HEK293 (cell line): Measurements from ENCODE around the gene EMC6.
A peak's percentile ranks its signal among the peaks of the same experiment; 100 is the strongest.

Experiments used
- KLF16 ChIP-seq: fragments of 450-650 bp; formaldehyde crosslinking; IDR thresholded peaks from 2 replicates; pipeline ENCODE4 v1.5.1; 2017; ENCODE audit warnings: missing biosample characterization, missing genetic modification characterization
- SP3 ChIP-seq: fragments of 450-650 bp; formaldehyde crosslinking; IDR thresholded peaks from 2 replicates; pipeline ENCODE4 v1.5.1; 2016; ENCODE audit warnings: missing biosample characterization, missing genetic modification characterization
- WT1 ChIP-seq: fragments of 450-650 bp; formaldehyde crosslinking; IDR thresholded peaks from 2 replicates; pipeline ENCODE4 v1.5.1; 2016; ENCODE audit warnings: missing biosample characterization, missing genetic modification characterization
- ZBTB1 ChIP-seq: fragments of 450-650 bp; formaldehyde crosslinking; IDR thresholded peaks from 2 replicates; pipeline ENCODE4 v1.5.1; 2016; ENCODE audit warnings: missing biosample characterization, missing genetic modification characterization
- ZBTB11 ChIP-seq: fragments of 450-650 bp; formaldehyde crosslinking; conservative IDR thresholded peaks from 2 replicates; pipeline ENCODE4 v1.5.1; 2016; ENCODE audit warnings: low read depth, missing biosample characterization, missing genetic modification characterization
- ZBTB44 ChIP-seq: fragments of 450-650 bp; IDR thresholded peaks from 2 replicates; pipeline ENCODE4 v1.5.1; 2018; ENCODE audit warnings: missing biosample characterization, mild to moderate bottlenecking, missing genetic modification characterization
- ZNF133 ChIP-seq: fragments of 450-650 bp; formaldehyde crosslinking; IDR thresholded peaks from 2 replicates; pipeline ENCODE4 v1.5.1; 2016; ENCODE audit warnings: missing biosample characterization, missing genetic modification characterization
- ZNF16 ChIP-seq: fragments of 450-650 bp; formaldehyde crosslinking; IDR thresholded peaks from 2 replicates; pipeline ENCODE4 v1.5.1; 2016; ENCODE audit warnings: low read depth, missing biosample characterization, missing genetic modification characterization
- ZNF2 ChIP-seq: fragments of 450-650 bp; formaldehyde crosslinking; IDR thresholded peaks from 2 replicates; pipeline ENCODE4 v1.5.1; 2016; ENCODE audit warnings: missing biosample characterization, missing genetic modification characterization
- ZNF23 ChIP-seq: fragments of 450-650 bp; formaldehyde crosslinking; IDR thresholded peaks from 2 replicates; pipeline ENCODE4 v1.5.1; 2016; ENCODE audit warnings: missing biosample characterization, missing genetic modification characterization, borderline replicate concordance
- ZNF341 ChIP-seq: fragments of 450-650 bp; formaldehyde crosslinking; IDR thresholded peaks from 2 replicates; pipeline ENCODE4; 2016; ENCODE audit warnings: low read depth, missing biosample characterization, missing genetic modification characterization
- ZNF404 ChIP-seq: fragments of 450-650 bp; formaldehyde crosslinking; IDR thresholded peaks from 2 replicates; pipeline ENCODE4 v1.5.1; 2017; ENCODE audit warnings: missing biosample characterization, missing genetic modification characterization
- ZNF501 ChIP-seq: fragments of 450-650 bp; formaldehyde crosslinking; IDR thresholded peaks from 2 replicates; pipeline ENCODE4 v1.5.1; 2016; ENCODE audit warnings: missing biosample characterization, missing genetic modification characterization
- ZNF510 ChIP-seq: fragments of 450-650 bp; formaldehyde crosslinking; IDR thresholded peaks from 2 replicates; pipeline ENCODE4 v1.5.1; 2018; ENCODE audit warnings: mild to moderate bottlenecking, missing genetic modification characterization, missing biosample characterization; ENCODE audit not compliant: insufficient replicate concordance
- ZNF513 ChIP-seq: fragments of 450-650 bp; IDR thresholded peaks from 2 replicates; pipeline ENCODE4 v1.5.1; 2018; ENCODE audit warnings: missing biosample characterization, missing genetic modification characterization
- ZNF521 ChIP-seq: fragments of 450-650 bp; formaldehyde crosslinking; IDR thresholded peaks from 2 replicates; pipeline ENCODE4 v1.5.1; 2017; ENCODE audit warnings: missing biosample characterization, mild to moderate bottlenecking, missing genetic modification characterization
- ZNF548 ChIP-seq: fragments of 450-650 bp; formaldehyde crosslinking; IDR thresholded peaks from 2 replicates; pipeline ENCODE4 v1.5.1; 2016; ENCODE audit warnings: missing biosample characterization, missing genetic modification characterization
- ZNF610 ChIP-seq: fragments of 450-650 bp; formaldehyde crosslinking; IDR thresholded peaks from 2 replicates; pipeline ENCODE4 v1.5.1; 2016; ENCODE audit warnings: missing biosample characterization, missing genetic modification characterization, borderline replicate concordance
- ZNF639 ChIP-seq: fragments of 450-650 bp; formaldehyde crosslinking; IDR thresholded peaks from 2 replicates; pipeline ENCODE4 v1.5.1; 2016; ENCODE audit warnings: missing biosample characterization, missing genetic modification characterization
- ZNF658 ChIP-seq: fragments of 450-650 bp; formaldehyde crosslinking; IDR thresholded peaks from 2 replicates; pipeline ENCODE4; 2016; ENCODE audit warnings: missing biosample characterization, missing genetic modification characterization
- ZNF677 ChIP-seq: fragments of 450-650 bp; IDR thresholded peaks from 2 replicates; pipeline ENCODE4 v1.5.0; 2018; ENCODE audit warnings: missing biosample characterization, mild to moderate bottlenecking, missing genetic modification characterization, moderate library complexity
- ZNF76 ChIP-seq: fragments of 450-650 bp; formaldehyde crosslinking; IDR thresholded peaks from 2 replicates; pipeline ENCODE4; 2016; ENCODE audit warnings: low read depth, missing biosample characterization, missing genetic modification characterization, borderline replicate concordance
- ZNF791 ChIP-seq: fragments of 450-650 bp; formaldehyde crosslinking; IDR thresholded peaks from 2 replicates; pipeline ENCODE4 v1.5.1; 2016; ENCODE audit warnings: missing biosample characterization, missing genetic modification characterization
- TF ChIP-seq, protein P1 (sequence below): fragments of 450-650 bp; formaldehyde crosslinking; IDR thresholded peaks from 2 replicates; pipeline ENCODE4 v1.5.1; 2016; ENCODE audit warnings: missing biosample characterization, missing genetic modification characterization
- TF ChIP-seq, protein P2 (sequence below): fragments of 450-650 bp; formaldehyde crosslinking; IDR thresholded peaks from 2 replicates; pipeline ENCODE4 v1.5.1; 2016; ENCODE audit warnings: missing biosample characterization, missing genetic modification characterization
- TF ChIP-seq, protein P3 (sequence below): fragments of 450-650 bp; formaldehyde crosslinking; IDR thresholded peaks from 2 replicates; pipeline ENCODE4 v1.5.1; 2016; ENCODE audit warnings: missing biosample characterization, missing genetic modification characterization, borderline replicate concordance

Gene EMC6

GRCh38 chr17:3668279-3669084 is at the start of gene EMC6, which contains the start of gene TAX1BP3 (continued):
- TF ChIP-seq ZBTB44: no peak
- no peak for TF ChIP-seq ZNF23 (tag by site-specific recombination)
- no peak for TF ChIP-seq ZNF521 (tag by site-specific recombination)
- no peak for TF ChIP-seq ZNF133 (tag by site-specific recombination)
- no peak for TF ChIP-seq ZNF404
- TF ChIP-seq ZNF513: no peak
- peak; percentile 86; the same call in 1 of the 2 replicates for TF ChIP-seq ZNF76 (tag by site-specific recombination)
- no peak for TF ChIP-seq ZNF16 (tag by site-specific recombination)
- TF ChIP-seq ZNF2 (tag by site-specific recombination): 0 out of 2 replicates have a peak, but pooled peaks have one; percentile 73
- no peak for TF ChIP-seq ZNF639 (tag by site-specific recombination)
- TF ChIP-seq ZNF677 (tag by site-specific recombination): no peak
- TF ChIP-seq KLF16 (tag by site-specific recombination): no peak; the same call in 1 of the 2 replicates
- no peak for TF ChIP-seq ZNF791 (tag by site-specific recombination)
- TF ChIP-seq ZBTB1 (tag by site-specific recombination): no peak
- TF ChIP-seq ZNF610 (tag by site-specific recombination): peak; percentile 62; the same call in 1 of the 2 replicates
- peak; percentile 87 for TF ChIP-seq SP3 (tag by site-specific recombination)
- TF ChIP-seq, protein P1, sequence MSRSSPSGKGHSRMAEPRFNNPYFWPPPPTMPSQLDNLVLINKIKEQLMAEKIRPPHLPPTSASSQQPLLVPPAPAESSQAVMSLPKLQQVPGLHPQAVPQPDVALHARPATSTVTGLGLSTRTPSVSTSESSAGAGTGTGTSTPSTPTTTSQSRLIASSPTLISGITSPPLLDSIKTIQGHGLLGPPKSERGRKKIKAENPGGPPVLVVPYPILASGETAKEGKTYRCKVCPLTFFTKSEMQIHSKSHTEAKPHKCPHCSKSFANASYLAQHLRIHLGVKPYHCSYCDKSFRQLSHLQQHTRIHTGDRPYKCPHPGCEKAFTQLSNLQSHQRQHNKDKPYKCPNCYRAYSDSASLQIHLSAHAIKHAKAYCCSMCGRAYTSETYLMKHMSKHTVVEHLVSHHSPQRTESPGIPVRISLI: no peak
- no peak for TF ChIP-seq WT1
- TF ChIP-seq ZBTB11 (tag by site-specific recombination): peak; percentile 38; the same call in 1 of the 2 replicates
- TF ChIP-seq, protein P2, sequence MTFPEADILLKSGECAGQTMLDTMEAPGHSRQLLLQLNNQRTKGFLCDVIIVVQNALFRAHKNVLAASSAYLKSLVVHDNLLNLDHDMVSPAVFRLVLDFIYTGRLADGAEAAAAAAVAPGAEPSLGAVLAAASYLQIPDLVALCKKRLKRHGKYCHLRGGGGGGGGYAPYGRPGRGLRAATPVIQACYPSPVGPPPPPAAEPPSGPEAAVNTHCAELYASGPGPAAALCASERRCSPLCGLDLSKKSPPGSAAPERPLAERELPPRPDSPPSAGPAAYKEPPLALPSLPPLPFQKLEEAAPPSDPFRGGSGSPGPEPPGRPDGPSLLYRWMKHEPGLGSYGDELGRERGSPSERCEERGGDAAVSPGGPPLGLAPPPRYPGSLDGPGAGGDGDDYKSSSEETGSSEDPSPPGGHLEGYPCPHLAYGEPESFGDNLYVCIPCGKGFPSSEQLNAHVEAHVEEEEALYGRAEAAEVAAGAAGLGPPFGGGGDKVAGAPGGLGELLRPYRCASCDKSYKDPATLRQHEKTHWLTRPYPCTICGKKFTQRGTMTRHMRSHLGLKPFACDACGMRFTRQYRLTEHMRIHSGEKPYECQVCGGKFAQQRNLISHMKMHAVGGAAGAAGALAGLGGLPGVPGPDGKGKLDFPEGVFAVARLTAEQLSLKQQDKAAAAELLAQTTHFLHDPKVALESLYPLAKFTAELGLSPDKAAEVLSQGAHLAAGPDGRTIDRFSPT (tag by site-specific recombination): no peak
- no peak for TF ChIP-seq ZNF548 (tag by site-specific recombination)
- TF ChIP-seq ZNF510: no peak
- TF ChIP-seq, protein P3, sequence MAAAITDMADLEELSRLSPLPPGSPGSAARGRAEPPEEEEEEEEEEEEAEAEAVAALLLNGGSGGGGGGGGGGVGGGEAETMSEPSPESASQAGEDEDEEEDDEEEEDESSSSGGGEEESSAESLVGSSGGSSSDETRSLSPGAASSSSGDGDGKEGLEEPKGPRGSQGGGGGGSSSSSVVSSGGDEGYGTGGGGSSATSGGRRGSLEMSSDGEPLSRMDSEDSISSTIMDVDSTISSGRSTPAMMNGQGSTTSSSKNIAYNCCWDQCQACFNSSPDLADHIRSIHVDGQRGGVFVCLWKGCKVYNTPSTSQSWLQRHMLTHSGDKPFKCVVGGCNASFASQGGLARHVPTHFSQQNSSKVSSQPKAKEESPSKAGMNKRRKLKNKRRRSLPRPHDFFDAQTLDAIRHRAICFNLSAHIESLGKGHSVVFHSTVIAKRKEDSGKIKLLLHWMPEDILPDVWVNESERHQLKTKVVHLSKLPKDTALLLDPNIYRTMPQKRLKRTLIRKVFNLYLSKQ (tag by site-specific recombination): no peak
- TF ChIP-seq ZNF501: peak; percentile 45
- no peak for TF ChIP-seq ZNF658 (tag by site-specific recombination)
- peak; percentile 6; the same call in 1 of the 2 replicates for TF ChIP-seq ZNF341
